GM12865 (cell line): Measurements from ENCODE around the gene PEAK1.
"Not testable (repeated sequence)": the region's sequence is repeated elsewhere in the genome, so short reads cannot be mapped to it uniquely, and the experiment has no call there.

Experiments
- DNase-seq: peaks from one replicate; pipeline ENCODE4 v3.0.0; 2010; ENCODE audit warnings: low read depth
- H3K4me3 ChIP-seq: 2 replicates; pipeline ENCODE4 v1.5.1; 2011; ENCODE audit warnings: mild to moderate bottlenecking, low read depth, low read length, control low read depth
- TF ChIP-seq, protein P1 (sequence below): IDR thresholded peaks from 2 replicates; pipeline ENCODE4 v1.5.1; 2011; ENCODE audit warnings: low read length, control low read depth, low read depth, inconsistent platforms; ENCODE audit not compliant: insufficient read depth; ENCODE audit errors: missing control alignments

The PEAK1 gene

DNA sequence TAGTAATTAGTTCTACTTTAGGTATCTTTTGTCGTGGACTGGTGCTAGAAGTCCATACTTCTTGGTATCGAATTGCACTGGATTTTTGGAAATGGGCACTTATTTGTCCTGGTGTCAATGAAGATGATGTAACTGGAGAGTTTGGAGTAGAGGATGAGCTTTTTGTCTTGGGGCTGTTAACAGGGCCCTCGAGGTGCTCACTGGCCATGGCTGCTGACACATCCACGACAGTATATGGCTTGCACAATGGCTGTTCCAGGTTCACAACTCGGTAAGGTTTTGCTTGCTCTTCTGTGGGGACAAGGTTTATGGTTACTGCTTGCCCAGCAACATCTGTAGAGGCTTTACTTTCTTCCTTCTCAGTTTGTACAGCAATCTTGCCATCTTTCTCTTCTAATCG is 239.6 kb downstream of the PEAK1 start:
- TF ChIP-seq, protein P1, sequence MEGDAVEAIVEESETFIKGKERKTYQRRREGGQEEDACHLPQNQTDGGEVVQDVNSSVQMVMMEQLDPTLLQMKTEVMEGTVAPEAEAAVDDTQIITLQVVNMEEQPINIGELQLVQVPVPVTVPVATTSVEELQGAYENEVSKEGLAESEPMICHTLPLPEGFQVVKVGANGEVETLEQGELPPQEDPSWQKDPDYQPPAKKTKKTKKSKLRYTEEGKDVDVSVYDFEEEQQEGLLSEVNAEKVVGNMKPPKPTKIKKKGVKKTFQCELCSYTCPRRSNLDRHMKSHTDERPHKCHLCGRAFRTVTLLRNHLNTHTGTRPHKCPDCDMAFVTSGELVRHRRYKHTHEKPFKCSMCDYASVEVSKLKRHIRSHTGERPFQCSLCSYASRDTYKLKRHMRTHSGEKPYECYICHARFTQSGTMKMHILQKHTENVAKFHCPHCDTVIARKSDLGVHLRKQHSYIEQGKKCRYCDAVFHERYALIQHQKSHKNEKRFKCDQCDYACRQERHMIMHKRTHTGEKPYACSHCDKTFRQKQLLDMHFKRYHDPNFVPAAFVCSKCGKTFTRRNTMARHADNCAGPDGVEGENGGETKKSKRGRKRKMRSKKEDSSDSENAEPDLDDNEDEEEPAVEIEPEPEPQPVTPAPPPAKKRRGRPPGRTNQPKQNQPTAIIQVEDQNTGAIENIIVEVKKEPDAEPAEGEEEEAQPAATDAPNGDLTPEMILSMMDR: no peak
- DNase-seq: no peak
- H3K4me3 ChIP-seq: no peak overlapping the region

DNA sequence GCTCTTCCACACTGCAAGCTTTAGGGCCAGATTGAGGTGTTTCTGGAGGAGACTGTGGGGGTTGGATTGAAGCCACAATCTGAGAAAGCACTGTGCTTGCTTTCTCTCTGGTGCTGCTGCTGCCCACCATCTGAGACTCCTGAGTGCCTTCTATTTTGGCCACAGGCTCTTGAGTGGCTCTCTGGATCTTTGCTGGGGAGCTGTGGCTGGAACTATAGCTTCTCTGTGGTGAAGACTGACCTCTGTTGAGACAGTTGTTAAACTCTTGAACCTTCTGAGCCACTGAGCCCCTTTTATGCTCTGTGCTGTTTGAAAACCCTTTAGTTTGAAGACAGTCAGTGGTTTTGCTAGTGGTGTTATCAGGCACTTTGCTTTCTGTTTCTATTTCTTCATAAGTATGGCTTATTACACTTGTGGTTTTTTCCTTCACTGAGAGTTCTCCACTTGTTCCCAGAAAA is 240.3 kb downstream of the PEAK1 start:
- peak; percentile 86 for DNase-seq
- TF ChIP-seq, protein P1: no peak
- no peak overlapping the region for H3K4me3 ChIP-seq

DNA sequence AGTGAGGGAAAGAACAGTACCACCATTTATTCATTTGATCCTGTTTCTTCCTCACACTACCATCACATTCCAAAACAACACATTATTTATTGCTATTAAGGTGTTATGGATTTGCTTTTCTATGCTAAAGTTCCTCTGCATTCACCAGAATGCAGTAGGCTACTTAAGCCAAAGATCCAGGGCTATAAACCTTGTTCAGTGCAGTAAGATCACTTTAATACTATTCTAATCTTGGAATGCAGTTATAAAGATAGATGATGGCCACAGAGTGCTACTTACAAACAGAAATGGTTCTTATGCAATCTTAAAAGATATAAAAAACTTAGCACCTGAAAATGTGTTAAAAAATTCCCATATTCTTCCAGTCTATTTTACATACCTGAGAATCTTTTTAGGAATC is 241.5 kb downstream of the PEAK1 start:
- no peak for DNase-seq
- TF ChIP-seq, protein P1: no peak
- no peak overlapping the region for H3K4me3 ChIP-seq

DNA sequence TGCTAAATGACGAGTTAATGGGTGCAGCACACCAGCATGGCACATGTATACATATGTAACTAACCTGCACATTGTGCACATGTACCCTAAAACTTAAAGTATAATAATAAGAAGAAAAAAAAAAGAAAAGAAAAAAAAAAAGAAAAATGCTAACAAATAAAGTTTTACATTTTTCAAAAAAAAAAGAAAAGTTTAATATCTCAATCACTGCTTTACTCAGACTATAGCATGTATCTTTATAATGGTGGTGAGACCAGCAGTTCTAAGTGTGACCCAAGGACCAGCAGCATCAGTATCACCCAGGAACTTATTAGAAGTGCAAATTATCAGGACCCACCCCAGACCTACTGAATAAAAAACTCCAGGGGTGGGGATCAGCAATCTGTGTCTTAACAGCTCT is 243.8 kb downstream of the PEAK1 start:
- DNase-seq, H3K4me3 ChIP-seq: not testable (repeated sequence)

DNA sequence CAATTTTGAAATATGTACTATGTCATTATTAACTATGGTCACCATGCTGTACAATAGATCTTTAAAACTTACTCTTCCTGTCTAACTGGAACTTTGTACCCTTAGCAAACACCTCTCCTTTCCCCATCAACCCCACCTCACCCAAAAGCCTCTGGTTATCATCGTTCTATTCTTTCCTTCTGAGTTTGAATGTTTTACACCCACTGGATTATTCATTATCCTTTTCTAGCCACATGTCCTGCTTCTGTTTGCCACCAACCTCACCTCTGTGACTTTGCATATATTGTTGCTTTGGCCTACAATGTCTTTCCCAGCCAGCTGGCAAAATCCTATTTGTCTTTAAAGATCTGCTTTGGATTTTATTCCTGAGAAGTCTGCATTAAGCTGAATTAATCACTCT is 246.4 kb downstream of the PEAK1 start:
- no peak for DNase-seq
- TF ChIP-seq, protein P1: no peak
- H3K4me3 ChIP-seq: no peak overlapping the region

DNA sequence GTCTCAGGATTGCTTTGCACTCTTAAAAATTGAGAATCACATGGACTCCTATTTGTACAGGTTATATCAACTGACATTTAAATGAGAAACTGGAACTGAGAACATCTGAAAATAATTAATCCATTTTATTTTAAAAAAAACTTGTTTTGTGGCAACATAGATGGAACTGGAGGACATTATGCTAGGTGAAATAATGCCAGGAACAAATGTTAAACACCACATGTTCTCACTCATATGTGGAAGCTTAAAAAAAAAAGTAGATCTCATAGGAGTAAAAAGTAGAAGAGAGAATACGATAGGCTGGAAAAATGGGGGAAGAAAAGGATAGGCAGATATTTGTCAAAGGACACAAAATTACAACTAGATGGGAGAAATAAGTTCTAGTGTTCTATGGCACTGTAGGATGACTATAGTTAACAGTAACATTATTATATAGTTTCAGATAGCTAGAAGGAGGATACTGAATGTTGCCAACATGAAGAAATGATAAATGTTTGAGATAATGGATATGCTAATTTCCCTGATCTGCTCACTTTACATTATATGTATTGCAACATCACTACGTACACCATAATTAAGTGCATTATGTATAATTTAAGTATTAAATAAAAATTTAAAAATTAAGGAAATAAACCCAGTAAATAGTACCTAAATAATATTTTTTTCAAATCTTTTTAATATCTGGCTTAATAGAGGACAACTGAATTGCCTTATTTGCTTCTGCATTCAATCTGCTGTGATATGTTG is 248.5 kb downstream of the PEAK1 start:
- no peak overlapping the region for H3K4me3 ChIP-seq
- DNase-seq: no peak
- TF ChIP-seq, protein P1: no peak

DNA sequence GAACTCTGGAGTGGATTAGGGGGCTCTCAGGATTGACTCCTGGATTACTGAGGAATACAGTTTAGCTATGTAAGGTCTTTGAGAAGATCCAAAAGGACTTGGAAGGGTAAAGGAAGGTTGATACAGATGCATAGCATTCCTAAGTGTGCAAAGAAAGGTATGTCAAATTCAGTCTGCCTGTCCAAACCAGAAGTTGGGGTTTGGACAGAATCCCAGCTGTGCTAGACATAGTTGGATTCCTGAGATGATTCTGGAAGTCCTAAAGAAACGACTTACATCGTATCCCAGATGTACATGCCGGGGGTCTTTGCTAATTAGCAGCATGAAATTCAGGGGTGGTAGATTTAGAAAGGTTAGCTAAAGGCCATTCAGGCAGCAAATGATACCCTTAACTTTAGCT is 251.3 kb downstream of the PEAK1 start:
- no peak overlapping the region for H3K4me3 ChIP-seq
- TF ChIP-seq, protein P1: no peak
- no peak for DNase-seq
